NCI-H128 (cell line): Measurements from ENCODE around the gene USP25.

Source experiments
- DNase-seq: peaks from one replicate; lab custom pipeline; 2025; ENCODE audit not compliant: unreplicated experiment; lab: John Stamatoyannopoulos, UW

Gene USP25

GRCh38 chr21:15755125-15755524, 25.3 kb downstream of the USP25 start:
- DNase-seq, result no peak

GRCh38 chr21:15759469-15759868, 29.7 kb downstream of the USP25 start:
- DNase-seq, result no peak

- no peak for DNase-seq
Measured at GRCh38 chr21:15761507-15762100, 31.8 kb downstream of the USP25 start.

- DNase-seq, result no peak
Measured at GRCh38 chr21:15763359-15763758, 33.6 kb downstream of the USP25 start.

- DNase-seq, result no peak
Measured at GRCh38 chr21:15764878-15765277, 35.1 kb downstream of the USP25 start.

- no peak for DNase-seq
Measured at GRCh38 chr21:15766952-15767603, 37.3 kb downstream of the USP25 start.

GRCh38 chr21:15768045-15768601, 38.3 kb downstream of the USP25 start:
- DNase-seq, result no peak

- DNase-seq, result no peak
Measured at GRCh38 chr21:15768853-15769252, 39.1 kb downstream of the USP25 start.

GRCh38 chr21:15771311-15771710, 41.5 kb downstream of the USP25 start:
- DNase-seq, result no peak

GRCh38 chr21:15772654-15773053, 42.9 kb downstream of the USP25 start:
- no peak for DNase-seq

- no peak for DNase-seq
Measured at GRCh38 chr21:15774590-15774989, 44.8 kb downstream of the USP25 start.

- no peak for DNase-seq
Measured at GRCh38 chr21:15775291-15775690, 45.5 kb downstream of the USP25 start.

- no peak for DNase-seq
Measured at GRCh38 chr21:15775981-15776380, 46.2 kb downstream of the USP25 start.

GRCh38 chr21:15776818-15777217, 47.0 kb downstream of the USP25 start:
- DNase-seq, result no peak

GRCh38 chr21:15781986-15782385, 52.2 kb downstream of the USP25 start:
- DNase-seq, result no peak

GRCh38 chr21:15788847-15789523, 59.2 kb downstream of the USP25 start:
- DNase-seq, result no peak

GRCh38 chr21:15793109-15793508, 63.3 kb downstream of the USP25 start:
- no peak for DNase-seq

GRCh38 chr21:15793550-15794235, 63.9 kb downstream of the USP25 start:
- DNase-seq, result no peak

GRCh38 chr21:15794277-15794912, 64.6 kb downstream of the USP25 start:
- DNase-seq, result no peak

- DNase-seq, result no peak
Measured at GRCh38 chr21:15795533-15795932, 65.8 kb downstream of the USP25 start.
